ENCODE results near the gene PPL.
"Not testable (repeated sequence)": the region's sequence is repeated elsewhere in the genome, so short reads cannot be mapped to it uniquely, and the experiment has no call there.

PPL gene

GRCh38 chr16:4931381-4931780 is 5.6 kb downstream of the PPL start:
- FAIRE-seq (no peak), DNase-seq (ENCODE audit: insufficient read length, low spot score) (no peak)
- no peak for TF ChIP-seq CTCF (IDR thresholded peaks at IDR 0.05; ENCODE audit: insufficient read depth, missing control alignments)

- not testable (repeated sequence) for FAIRE-seq
Observed at GRCh38 chr16:4929619-4930018, 7.3 kb downstream of the PPL start.

GRCh38 chr16:4928227-4928626 is 8.7 kb downstream of the PPL start:
- TF ChIP-seq CTCF (IDR thresholded peaks at IDR 0.05; ENCODE audit: insufficient read depth, missing control alignments): no peak
- FAIRE-seq: no peak
- DNase-seq (ENCODE audit: insufficient read length, low spot score): no peak

More at GRCh38 chr16:4929619-4930018, 7.3 kb downstream of the PPL start:
- not testable (repeated sequence) for DNase-seq (ENCODE audit: insufficient read length, low spot score)

GRCh38 chr16:4927661-4928060 is 9.3 kb downstream of the PPL start:
- TF ChIP-seq CTCF (IDR thresholded peaks at IDR 0.05; ENCODE audit: insufficient read depth, missing control alignments): no peak
- DNase-seq (ENCODE audit: insufficient read length, low spot score) (no peak), FAIRE-seq (no peak)

GRCh38 chr16:4926928-4927327 is 10.0 kb downstream of the PPL start:
- no peak for TF ChIP-seq CTCF (IDR thresholded peaks at IDR 0.05; ENCODE audit: insufficient read depth, missing control alignments)
- no peak for DNase-seq (ENCODE audit: insufficient read length, low spot score)
- no peak for FAIRE-seq

- FAIRE-seq (no peak), DNase-seq (ENCODE audit: insufficient read length, low spot score) (no peak)
- no peak for TF ChIP-seq CTCF (IDR thresholded peaks at IDR 0.05; ENCODE audit: insufficient read depth, missing control alignments)
Observed at GRCh38 chr16:4925791-4926190, 11.2 kb downstream of the PPL start.

GRCh38 chr16:4925293-4925607 is 11.7 kb downstream of the PPL start:
- FAIRE-seq (no peak), DNase-seq (ENCODE audit: insufficient read length, low spot score) (no peak)
- TF ChIP-seq CTCF (IDR thresholded peaks at IDR 0.05; ENCODE audit: insufficient read depth, missing control alignments): no peak

- no peak for TF ChIP-seq CTCF (IDR thresholded peaks at IDR 0.05; ENCODE audit: insufficient read depth, missing control alignments)
- no peak for DNase-seq (ENCODE audit: insufficient read length, low spot score)
- FAIRE-seq: no peak
Observed at GRCh38 chr16:4924593-4925292, 12.2 kb downstream of the PPL start.

Measured in D721Med (cell line).